ENCODE data around the gene SPATA13. TPM values are rescaled to one million over a fixed set of nuclear protein-coding genes. Genes with fewer than 3 reads are reported as not detected.

SPATA13 gene
- total and polyA plus RNA-seq, 12 donors: 20.0 to 85.5 (median 31.0) TPM

DNA sequence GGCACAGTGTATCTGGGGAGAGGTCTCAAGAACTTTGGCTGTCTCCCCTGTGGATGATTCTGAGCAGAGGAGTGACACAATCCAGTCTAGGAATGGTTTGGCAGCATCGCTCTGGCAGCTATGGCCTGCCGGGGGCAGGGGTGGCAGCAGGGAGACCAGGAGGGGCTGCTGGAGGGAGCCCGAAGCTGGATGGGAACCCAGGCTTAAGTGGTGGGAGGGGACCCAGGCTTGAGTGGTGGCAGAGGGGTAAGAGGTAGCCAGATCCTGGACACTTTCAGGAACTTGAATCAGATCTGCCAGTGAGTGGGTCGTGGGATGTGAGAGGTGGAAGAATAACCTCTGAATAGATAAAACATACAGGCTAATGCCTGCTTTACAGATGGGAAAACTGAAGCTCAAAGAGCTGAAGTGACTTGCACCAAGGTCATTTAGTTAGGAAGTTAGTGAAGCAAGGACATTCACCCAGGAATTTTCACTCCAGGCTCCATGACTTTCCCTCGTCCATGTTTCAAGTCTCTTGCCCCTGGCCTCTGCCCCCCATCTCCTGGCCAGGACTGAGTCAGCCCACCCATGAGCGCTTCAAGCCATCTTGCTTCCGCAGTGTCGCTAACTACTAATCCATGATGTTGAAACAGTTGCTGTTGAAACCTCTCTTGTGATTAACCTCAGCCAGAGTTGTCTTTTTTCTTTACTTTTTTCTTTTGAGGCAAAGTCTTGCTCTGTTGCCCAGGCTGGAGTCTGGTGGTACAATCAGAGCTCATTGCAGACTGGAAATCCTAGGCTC, 119.0 kb downstream of the SPATA13 start:
- Histone ChIP-seq H3K9me3 (replicated peaks in 1 of 3) (no peaks in the 10 kb centered on the region), H3K36me3 (replicated peaks in 1 of 2) (peaks cover 0 to 6% of the 10 kb centered on the region in 2 donors), H3K4me1 (replicated peaks in 1 of 2) (peaks cover 31 to 36% of the 10 kb centered on the region in 2 donors), H3K27me3 (no peaks in the 10 kb centered on the region), H3K27ac (peak overlapping the region in 3 of 5 donors; percentile 6 to 52 (median 40)), H3K4me3 (no peak overlapping the region)
- intact Hi-C loops (cut with DNase I): no loop called here
- TF ChIP-seq CTCF (IDR thresholded peaks at IDR 0.05) (no peak), POLR2A (IDR thresholded peaks at IDR 0.05) (no peak)
- peak in 3 of 7 donors; percentile 38 to 60 (median 51) for DNase-seq
- 79 to 85% (median 80%) methylated on average over 8 of the region's 8 CpGs for WGBS, 4 donors

- intact Hi-C loops (cut with DNase I): no loop called here
- Histone ChIP-seq H3K9me3 (replicated peaks in 1 of 3) (no peaks in the 10 kb centered on the region), H3K4me3 (no peak overlapping the region), H3K4me1 (replicated peaks in 1 of 2) (peaks cover 31 to 36% of the 10 kb centered on the region in 2 donors), H3K27me3 (no peaks in the 10 kb centered on the region), H3K27ac (peak overlapping the region in 4 of 5 donors; percentile 28 to 52 (median 46)), H3K36me3 (replicated peaks in 1 of 2) (peaks cover 0 to 18% of the 10 kb centered on the region in 2 donors)
- peak in 6 of 7 donors; percentile 41 to 69 (median 55) for DNase-seq
- TF ChIP-seq POLR2A (IDR thresholded peaks at IDR 0.05): no peak
- 49 to 61% (median 56%) methylated on average over 7 of the region's 7 CpGs for WGBS, 4 donors
Observed at GRCh38 chr13:24280720-24281119, 120.2 kb downstream of the SPATA13 start.

DNA sequence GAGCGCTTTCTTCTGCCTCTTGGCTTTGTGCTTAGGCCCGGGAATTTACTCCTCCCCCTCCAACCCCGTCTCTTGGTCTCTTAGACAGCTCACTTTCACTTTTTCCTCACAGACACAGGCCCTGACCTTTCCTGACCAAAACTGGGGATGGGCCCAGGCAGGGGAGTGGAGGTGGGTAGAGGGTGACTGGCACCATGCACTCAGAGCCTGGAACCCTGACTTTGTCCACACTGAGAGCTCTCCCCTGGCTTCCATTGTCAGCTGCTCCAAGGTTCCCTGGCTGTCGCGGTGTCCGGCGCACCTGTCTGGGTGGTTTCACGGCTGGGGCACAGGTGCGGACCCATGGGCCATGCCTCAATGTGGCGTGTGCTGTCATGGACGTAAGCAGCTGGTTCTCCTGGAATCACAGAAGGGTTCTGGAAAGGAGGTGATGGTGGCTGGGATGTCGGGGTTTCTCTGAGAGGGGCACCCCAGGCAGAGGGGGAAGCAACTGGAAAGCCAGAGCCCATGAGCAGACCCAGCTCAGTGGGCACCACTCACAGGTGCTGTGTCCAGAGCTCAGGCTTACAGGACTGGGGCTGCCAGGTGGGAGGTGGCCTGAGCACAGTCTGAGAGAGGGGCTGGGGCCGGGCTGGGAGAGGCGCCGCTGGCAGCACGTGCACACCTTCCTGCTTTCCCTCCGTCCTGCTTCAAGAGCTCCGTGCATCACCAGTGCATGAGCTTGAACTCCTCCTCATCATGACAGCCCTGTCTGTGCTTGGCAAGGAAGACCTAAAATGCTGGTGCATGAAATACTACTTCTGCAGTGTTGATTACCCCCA, 120.9 kb downstream of the SPATA13 start:
- no peaks in the 10 kb centered on the region for H3K27me3 ChIP-seq
- no peak overlapping the region for H3K4me3 ChIP-seq
- H3K36me3 ChIP-seq (replicated peaks in 1 of 2): peaks cover 0 to 25% of the 10 kb centered on the region in 2 donors
- WGBS, 4 donors: 70 to 88% (median 82%) methylated on average over 6 to 18 of the region's 18 CpGs
- TF ChIP-seq CTCF (IDR thresholded peaks at IDR 0.05): no peak
- no peak for TF ChIP-seq POLR2A (IDR thresholded peaks at IDR 0.05)
- peak overlapping the region in 4 of 5 donors; percentile 28 to 52 (median 46) for H3K27ac ChIP-seq
- DNase-seq: peak in 4 of 7 donors; percentile 35 to 47 (median 45)
- intact Hi-C loops (cut with DNase I): no loop called here
- no peaks in the 10 kb centered on the region for H3K9me3 ChIP-seq (replicated peaks in 1 of 3)
- peaks cover 31 to 36% of the 10 kb centered on the region in 2 donors for H3K4me1 ChIP-seq (replicated peaks in 1 of 2)

GRCh38 chr13:24282256-24282655, 121.7 kb downstream of the SPATA13 start:
- Histone ChIP-seq H3K9me3 (replicated peaks in 1 of 3) (no peaks in the 10 kb centered on the region), H3K4me3 (no peak overlapping the region), H3K4me1 (replicated peaks in 1 of 2) (peaks cover 31 to 36% of the 10 kb centered on the region in 2 donors), H3K27ac (no peak overlapping the region), H3K27me3 (no peaks in the 10 kb centered on the region), H3K36me3 (replicated peaks in 1 of 2) (peaks cover 0 to 34% of the 10 kb centered on the region in 2 donors)
- intact Hi-C loops (cut with DNase I): no loop called here
- 41 to 67% (median 62%) methylated on average over 4 of the region's 4 CpGs for WGBS, 4 donors
- peak in 3 of 7 donors; percentile 40 to 54 (median 41) for DNase-seq
- TF ChIP-seq CTCF (IDR thresholded peaks at IDR 0.05) (no peak), POLR2A (IDR thresholded peaks at IDR 0.05) (no peak)

All from adrenal gland (tissue), 12 donors.